Activated CD8-positive, alpha-beta memory T cell treated with anti-CD3 and anti-CD28 coated beads for 36 hours (primary cell): Measurements from ENCODE around the gene ZDHHC14. TPM values are rescaled to one million over a fixed set of nuclear protein-coding genes. Genes with fewer than 3 reads are reported as not detected.

ENCODE experiments used
- CTCF ChIA-PET: fragments of 350-600 bp; sonication (Branson Sonifier 250); formaldehyde crosslinking; loops from one replicate; lab custom pipeline; 2021; ENCODE audit warnings: antibody characterized with exemption; lab: Charles Lee
- POLR2A ChIA-PET: fragments of 350-600 bp; sonication (Branson Sonifier 250); formaldehyde crosslinking; loops from one replicate; lab custom pipeline; 2021; ENCODE audit warnings: antibody characterized with exemption; lab: Charles Lee
- total RNA-seq, 2 experiments: library from RNA; stranded (reverse); gene quantifications; one replicate each; pipeline ENCODE4 v1.2.3, GENCODE V29; 2021

Gene ZDHHC14
- total RNA-seq, 2 experiments from 2014 or later: 6.5 to 7.2 TPM

DNA sequence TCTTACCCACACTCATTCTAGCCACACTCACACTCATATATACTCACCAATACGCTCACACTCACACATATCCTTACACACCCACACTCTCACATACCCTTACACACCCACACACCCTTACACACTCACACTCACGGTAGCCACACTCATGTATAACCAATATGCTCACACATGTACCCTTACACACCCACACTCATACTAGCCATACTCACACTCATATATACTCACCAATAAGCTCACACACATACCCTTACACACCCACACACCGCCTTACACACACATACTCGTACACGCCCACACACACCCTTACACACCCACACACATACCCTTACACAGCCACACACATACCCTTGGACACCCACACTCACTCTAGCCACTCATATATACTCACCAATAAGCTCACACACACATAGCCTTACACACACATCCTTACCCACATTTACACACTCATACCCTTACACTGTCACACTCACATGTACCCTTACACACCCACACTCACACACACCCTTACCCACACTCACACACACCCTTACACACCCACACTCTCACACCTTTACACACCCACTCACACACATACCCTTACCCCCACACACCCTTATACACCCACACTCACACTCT lies 249.6 kb downstream of the ZDHHC14 start:
- ChIA-PET POLR2A (no interaction called here), CTCF (no interaction called here)

DNA sequence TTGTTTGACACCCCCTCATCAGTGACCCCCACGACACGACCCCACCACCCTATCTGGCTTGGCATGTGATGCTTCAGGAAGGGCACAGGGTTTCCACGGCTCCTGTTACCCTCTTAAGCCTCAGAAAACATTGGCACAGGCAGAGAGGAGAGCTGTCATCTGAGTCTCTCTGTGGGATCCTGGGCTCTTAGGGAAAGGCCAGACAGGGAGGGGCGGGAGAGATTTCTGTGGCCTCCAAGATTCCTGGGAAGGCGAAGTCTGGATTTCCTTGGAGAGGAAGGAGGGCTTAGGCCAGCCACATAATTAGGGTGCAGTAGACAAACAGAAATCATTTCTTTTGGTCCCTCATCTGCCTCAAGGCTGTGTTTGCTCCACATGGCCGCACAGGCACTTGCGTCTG lies 250.4 kb downstream of the ZDHHC14 start:
- CTCF ChIA-PET: no interaction called here
- POLR2A ChIA-PET: no interaction called here

DNA sequence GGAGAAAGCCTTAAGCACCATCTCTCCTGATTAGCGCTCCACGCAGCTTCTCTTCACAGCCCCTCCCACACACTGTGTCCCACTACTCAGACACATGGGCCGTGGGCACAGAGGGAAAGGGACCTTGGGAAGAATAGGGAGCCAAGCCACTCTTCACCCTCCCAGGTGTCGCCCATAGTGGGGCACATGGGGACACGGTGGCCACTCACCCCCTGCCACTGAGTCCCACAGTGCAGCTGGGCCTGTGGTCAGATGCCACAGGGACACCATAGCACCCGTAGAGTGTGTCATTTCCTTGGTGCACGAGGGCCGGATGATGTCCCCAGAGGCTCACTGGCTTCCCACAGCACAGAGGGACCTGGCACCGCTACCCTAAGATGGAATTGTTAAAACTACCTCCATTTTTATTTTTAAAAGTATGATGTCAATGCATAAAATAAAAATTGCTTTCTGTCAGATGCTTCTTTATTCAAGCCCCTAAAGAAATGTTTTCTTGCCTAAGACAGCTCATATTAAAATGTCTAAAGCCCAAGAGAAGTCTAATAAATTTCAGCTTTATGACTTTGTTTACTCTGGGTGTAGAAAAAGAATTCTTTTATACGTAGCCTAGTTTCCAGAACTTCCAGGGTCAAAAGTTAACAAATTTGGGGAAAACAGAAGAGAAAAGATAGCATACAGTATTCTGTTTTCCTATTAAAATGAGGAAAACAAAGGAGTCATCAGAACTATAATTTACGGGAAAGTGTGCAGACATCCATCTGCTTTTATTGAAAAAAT lies 251.0 kb downstream of the ZDHHC14 start:
- ChIA-PET POLR2A (no interaction called here), CTCF (no interaction called here)

DNA sequence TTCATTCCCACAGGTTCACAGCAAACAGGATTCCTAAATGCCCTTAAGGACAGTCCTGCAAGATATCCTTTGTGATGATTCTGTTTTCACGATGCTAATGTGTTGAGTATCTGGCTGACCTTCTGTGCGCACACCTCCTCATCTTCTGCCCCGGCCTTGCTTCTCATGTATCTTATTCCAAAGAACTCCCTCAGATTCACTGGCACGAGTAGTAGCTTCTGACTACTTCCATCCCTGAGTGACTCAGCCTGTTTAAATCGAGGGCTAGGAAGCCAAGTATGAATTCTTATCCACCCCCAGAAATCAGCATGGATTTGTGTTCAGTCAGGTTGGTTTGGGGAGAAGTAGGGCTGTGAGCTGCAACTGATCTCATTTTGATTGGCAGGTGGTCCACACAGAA lies 251.8 kb downstream of the ZDHHC14 start:
- ChIA-PET CTCF (no interaction called here), POLR2A (no interaction called here)

DNA sequence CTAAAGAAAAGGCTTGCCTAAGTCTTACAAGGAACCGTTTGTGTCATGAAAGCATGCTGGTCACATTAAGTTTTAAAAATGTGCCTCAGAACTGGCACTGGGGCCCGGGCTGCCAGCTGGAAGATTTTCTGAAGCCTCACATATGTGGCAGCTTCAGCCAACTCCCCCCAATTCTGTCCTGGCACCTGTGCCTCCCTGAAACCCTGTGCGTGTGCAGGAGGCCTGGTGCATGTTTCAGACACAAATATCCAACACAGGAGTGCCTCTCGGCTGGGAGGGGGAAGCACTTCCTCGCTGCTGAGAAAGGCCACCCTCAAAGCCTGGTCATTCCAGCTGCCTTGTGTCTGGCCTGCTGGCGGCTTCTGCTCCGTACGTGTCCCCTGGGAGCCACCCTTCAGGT lies 253.6 kb downstream of the ZDHHC14 start:
- ChIA-PET POLR2A (no interaction called here), CTCF (no interaction called here)

DNA sequence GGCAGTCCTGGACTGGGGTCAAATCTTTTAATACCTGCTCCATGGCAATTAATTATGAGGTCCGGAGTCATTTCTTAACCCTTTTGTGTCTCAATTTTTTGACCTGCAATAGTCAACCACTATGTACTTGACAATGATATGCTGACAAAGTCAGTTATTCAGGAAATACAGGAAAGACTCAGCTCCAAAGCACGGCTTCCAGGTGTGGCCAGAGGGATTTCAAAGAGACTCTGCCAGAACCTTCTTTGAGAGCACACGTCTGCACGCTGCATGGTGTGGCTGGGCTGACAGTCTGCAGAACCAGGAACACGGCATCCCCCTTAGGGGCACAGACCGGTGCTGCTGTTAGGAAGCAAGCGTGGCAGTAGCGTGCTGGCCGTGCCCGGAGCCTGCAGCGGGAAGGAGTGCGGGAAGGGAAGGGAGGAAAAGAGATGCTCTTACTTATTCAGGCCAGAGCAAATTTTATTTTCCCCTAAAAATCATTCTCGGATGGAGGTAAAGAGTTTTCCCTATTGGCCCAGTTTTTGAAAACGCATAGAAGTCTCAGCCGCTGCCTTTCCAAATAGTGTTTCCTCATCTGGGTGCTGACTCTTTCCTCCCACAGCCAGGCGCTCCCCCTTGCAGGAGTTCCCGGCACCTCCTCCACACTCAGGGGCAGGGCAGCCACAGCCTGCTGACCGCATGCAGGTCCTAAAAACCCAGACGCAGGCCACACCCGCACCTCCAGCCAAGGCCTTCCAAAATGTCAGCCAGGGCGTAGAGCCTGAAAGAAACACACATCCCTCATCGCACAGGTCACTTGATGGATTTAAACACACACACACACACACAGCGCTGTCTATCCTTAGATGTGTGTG lies 254.6 kb downstream of the ZDHHC14 start:
- CTCF ChIA-PET: no interaction called here

DNA sequence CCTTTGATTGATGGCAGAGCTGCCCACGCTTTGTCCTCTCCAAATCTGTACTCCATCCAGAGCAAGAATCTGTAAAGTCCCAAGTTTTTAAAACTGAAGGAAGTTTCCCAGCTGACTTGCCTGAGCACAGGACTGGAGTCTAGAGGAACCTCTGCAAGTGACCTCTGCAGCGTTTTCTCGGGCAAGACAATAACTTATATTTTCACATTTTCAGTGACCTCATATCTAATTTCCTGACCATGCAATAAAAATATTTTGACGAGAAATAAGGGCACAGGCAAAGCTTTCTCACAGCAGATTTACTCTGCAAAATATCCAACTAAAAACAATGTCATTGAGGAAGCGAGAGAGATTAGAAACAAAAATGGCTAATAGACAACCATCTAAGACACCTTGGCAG lies 256.5 kb downstream of the ZDHHC14 start:
- ChIA-PET POLR2A (no interaction called here), CTCF (no interaction called here)

More for the DNA sequence above, 254.6 kb downstream of the ZDHHC14 start:
- POLR2A ChIA-PET: no interaction called here

DNA sequence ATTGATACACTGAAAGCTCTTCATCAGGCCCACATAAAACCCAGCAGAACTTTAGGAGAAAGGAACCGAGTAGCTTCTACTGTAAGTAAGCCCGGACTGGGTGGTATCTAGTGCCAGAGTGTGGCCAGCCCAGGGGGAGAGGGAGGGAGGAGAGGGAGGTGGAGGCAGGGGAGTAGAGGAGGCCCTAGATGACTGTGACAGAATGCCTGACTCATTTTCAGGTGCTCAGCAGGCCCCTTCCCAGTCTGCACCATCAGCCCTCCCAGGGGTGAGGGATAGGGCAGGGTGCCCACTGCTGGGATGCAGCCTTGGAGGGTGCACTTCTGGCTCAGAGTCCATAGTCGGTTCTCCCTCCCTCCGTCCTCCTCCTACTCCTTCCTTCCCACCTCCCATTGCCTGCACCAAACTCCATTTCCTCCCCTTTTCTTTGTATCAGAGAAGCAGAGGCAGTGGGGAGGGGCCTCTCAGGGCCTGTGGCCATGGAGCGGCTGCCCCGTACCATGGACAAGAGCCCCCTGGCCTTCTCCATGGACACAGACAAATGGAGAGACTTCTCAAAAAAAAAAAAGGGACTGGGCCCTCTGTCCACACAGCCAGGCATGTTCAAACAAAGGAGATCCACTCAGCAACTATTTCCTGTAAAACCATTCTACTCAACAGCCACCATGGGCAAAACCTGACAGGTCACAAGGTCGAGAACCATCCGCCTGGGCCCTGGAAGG lies 257.1 kb downstream of the ZDHHC14 start:
- CTCF ChIA-PET: no interaction called here
- POLR2A ChIA-PET: no interaction called here

DNA sequence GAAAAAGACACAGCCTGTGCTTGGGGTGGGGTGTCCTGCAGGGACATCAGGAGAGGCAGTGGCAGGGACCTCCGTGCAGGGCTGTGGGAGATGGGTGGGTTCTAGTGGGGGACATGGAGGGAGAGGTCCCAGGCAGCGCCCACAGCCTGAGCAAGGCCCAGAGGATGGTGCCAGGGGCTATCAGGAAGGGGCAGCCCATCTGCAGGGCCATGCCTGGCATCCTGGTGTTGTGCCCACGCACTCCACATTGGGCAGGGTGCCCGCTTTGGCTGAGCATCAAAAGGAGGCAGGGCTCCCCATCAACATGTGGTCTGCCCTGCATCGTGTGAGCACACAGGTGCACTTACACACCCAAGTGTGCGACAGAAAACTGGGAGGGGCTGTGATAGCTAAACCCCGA lies 257.8 kb downstream of the ZDHHC14 start:
- CTCF ChIA-PET: no interaction called here

DNA sequence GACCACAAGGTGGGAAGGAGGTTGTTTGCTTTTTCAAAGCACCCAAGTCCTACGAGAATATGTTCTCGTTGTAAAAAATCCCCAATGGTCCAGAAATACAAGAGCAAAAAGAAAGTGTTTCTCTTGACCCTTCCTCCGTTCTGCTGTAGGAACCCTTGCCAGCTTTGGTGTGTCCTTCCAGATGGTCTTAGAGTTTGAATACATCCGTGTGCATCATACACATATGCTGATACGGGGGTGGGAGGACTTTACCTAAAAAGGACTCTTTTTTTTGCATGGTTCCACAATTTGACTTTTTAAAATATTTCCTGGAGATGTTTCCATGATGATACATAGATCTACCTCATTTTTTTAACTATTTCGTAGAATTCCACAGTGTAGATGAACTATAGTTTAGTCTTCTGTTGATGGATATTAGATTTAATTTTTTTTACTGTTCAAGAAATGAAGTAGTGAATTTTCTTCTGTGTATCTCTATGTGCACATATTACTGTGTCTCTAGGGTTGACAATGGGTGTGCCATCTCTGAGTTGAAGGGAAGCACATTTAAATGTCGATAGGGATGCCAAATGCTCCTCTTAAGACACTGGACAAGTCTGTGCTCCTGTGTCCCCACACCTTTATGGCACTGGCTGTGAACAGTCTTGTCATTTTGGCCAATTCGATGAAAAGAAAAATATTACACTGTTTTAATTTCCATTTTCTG lies 259.9 kb downstream of the ZDHHC14 start:
- ChIA-PET CTCF (no interaction called here), POLR2A (no interaction called here)

More for the DNA sequence above, 257.8 kb downstream of the ZDHHC14 start:
- POLR2A ChIA-PET: no interaction called here

DNA sequence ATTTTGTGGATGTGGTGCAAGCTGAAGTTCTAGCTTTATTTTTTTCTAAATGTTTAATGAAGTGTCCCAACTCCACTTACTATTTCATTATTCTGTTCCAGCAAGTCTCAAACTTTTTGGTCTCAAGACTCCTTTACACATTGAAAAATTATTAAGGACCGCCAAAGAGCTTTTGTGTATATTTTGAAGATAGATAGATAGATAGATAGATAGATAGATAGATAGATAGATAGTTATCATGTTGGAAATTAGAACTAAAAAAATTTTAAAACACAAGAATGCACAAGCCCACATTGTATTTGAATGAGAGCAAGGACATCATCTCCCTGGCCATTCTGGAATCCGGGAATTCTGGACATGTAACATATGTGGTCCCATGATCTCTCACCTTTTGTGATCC lies 260.8 kb downstream of the ZDHHC14 start:
- ChIA-PET POLR2A (no interaction called here), CTCF (no interaction called here)

DNA sequence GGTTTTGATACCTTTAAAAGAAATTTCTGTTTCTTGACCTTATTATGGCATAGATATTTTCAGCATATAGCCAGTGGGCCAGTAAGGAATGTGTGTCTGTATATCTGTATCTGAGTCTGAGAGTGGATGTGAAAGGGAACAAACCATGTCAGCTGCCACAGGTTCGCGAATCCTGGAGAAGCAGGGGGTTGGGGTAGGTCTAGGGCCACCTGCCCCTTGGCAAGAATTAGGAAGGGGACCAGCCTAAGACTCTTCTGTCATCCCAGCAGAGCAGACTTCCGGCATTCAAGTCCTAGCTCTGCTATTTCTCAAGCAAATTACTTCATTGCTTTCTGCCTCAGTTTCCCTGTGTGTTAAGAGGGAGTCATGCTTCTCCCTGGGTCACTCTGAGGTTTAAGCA lies 261.7 kb downstream of the ZDHHC14 start:
- ChIA-PET POLR2A (no interaction called here), CTCF (no interaction called here)

DNA sequence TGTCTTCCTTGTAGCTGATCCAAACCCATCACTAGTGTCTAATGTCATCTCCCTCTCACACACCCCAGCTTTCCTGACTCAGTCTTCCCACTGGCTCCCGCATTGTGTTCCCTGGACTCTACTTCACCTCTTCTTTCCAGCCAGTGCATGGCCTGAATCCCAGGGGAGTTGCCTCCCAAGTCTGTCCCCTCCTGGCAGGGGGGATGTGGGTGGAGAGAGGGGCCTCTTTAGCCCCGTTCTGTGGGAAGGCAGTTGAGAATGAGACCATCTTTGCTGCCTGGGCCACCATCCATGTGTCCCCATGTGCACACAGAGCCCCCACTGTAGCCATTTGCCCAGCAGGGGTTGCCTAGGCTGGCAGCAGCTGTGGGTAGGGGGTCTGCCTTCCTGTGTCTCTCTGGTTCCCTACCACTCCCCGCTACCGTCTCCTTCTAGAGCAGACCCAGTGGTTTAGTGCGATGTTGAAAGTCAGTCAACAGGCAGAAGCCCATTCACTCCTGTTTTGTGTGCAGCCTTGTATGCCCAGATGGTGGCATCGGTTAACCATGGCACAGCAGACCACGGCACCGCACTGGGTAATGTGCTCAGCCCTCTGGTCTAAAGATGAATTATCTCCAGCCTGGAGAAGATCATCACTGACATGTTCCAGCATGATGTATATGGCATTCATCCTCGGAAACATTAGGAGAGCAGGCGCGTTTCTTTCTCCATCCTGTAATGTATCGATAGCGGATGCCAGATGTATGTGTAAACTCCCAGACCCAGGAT lies 263.2 kb downstream of the ZDHHC14 start:
- CTCF ChIA-PET: no interaction called here

DNA sequence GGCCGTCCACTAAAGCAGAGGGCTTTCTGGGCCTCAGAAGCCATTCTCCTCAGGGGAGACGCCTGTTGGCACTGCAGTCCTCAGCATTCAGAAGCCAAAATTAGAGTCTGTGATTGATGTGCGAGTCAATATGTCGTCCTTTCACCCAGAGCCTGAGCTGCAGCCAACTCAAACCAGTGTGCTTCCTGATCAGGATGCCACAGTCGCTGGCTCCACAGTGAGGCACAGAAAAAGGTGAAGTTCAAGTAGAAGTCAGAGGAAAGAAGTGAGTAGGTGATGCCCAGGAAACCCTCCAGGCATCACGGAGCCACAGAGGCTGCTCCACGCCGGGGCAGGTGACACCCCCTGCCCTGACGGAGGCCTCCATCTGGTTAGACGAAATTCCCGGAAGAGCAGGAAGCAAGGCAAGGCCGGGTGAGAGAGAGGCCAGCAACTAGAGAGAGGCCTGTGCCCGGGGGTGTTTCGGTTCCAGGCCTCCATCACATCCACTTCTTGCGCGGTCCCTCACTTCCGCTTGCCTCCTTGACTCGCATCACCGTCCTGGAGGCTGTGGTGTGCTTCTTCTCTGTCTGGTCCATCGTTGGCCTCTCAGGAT lies 264.3 kb downstream of the ZDHHC14 start:
- ChIA-PET POLR2A (no interaction called here), CTCF (no interaction called here)

More for the DNA sequence above, 263.2 kb downstream of the ZDHHC14 start:
- POLR2A ChIA-PET: no interaction called here

DNA sequence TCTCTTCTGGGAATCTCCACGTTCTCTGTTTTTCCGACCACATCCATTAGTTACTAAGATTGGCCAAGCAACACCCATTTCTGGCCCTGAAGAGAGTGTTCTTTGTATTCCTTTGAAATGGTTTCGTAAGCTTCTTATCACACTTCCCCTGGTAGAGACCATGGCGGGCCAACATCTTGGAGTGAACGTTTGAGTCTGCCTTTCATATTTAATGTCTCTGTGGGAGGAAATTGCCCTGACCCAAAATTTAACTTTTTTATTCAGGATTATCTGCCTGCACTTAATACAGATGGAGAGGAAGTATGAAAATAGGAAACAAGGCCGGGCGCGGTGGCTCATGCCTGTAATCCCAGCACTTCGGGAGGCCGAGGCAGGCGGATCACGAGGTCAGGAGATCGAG lies 265.0 kb downstream of the ZDHHC14 start:
- ChIA-PET POLR2A (no interaction called here), CTCF (no interaction called here)

DNA sequence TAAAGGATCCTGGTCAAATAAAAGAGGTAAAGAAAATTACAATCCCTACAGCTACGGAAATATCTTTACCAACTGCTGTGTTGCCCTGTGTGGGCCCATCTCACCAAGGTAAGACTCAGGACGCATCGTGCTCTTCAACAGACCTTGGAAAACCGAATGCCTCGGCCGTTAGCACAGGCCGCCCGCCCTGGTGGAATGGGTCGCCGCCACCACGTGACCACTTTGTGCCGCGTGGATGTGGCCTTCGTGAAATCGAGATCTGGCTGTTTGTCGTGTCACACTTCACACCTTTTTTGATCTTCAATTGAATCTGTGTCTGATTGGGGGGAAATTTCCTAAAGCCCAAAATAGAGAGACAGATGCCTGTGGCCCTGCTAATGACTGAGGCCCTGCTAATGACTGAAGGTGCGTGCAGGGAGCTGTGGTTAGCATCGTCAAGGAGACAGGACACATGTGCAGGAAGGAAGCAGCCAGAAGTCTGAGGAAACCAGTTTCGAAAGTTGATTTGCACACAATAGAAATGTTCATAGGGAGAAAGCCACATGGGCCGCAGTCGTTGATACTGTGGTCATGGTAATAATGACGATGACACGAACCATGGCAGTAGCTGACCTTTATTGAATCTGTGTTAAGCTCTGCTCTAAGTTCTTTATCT lies 266.4 kb downstream of the ZDHHC14 start:
- ChIA-PET POLR2A (no interaction called here), CTCF (no interaction called here)

DNA sequence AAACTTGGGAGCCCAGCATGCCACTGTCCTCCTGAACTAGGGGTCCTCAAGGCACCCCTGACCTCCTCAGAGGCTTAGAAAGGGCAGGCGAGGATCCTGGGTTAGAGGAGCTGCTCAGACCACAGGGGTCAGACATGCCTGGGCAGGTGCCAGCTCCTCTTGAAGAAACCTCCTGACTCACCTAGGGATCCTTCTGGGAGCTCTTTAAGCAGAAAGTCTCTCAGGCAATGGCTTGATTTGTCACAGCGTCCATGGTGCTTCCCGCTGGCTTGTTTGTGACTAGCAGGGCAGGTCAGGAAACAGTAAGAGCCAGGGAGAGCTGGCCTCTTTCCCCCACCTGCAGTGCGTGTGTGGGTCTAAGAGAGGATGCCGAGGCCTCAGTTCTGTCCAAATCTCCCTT lies 267.6 kb downstream of the ZDHHC14 start:
- ChIA-PET POLR2A (no interaction called here), CTCF (no interaction called here)
